CD1c-positive myeloid dendritic cell (primary cell): ENCODE data around the gene INSC.
A peak's percentile ranks its signal among the peaks of the same experiment; 100 is the strongest.
"Not testable (repeated sequence)": the region's sequence is repeated elsewhere in the genome, so short reads cannot be mapped to it uniquely, and the experiment has no call there.

Experiments used
- DNase-seq: peaks from one replicate; pipeline ENCODE4 v3.0.0-alpha.2; 2016; ENCODE audit errors: extremely low spot score

INSC gene

GRCh38 chr11:15114501-15115475, at the start of gene INSC:
INSC (plus strand) TSS chr11:15114923; CDS start chr11:15149175, 34,252 bp downstream.
- DNase-seq, result no peak

GRCh38 chr11:15069751-15070150, 45.0 kb upstream of the INSC start:
- not testable (repeated sequence) for DNase-seq

GRCh38 chr11:15071556-15072255, 43.0 kb upstream of the INSC start:
- DNase-seq, result no peak

- no peak for DNase-seq
Measured at GRCh38 chr11:15072551-15073143, 42.1 kb upstream of the INSC start.

- no peak for DNase-seq
Measured at GRCh38 chr11:15073361-15074205, 41.1 kb upstream of the INSC start, which contains the start of gene CALCB. CALCB (plus strand) TSS chr11:15073593; CDS start chr11:15074719, 1,126 bp downstream.

GRCh38 chr11:15074206-15075161, 40.2 kb upstream of the INSC start:
- peak; percentile 63 for DNase-seq

- no peak for DNase-seq
Measured at GRCh38 chr11:15075162-15075526, 39.6 kb upstream of the INSC start.

- DNase-seq, result no peak
Measured at GRCh38 chr11:15091175-15091574, 23.5 kb upstream of the INSC start.

- DNase-seq, result no peak
Measured at GRCh38 chr11:15091625-15092024, 23.1 kb upstream of the INSC start.

GRCh38 chr11:15093432-15093831, 21.3 kb upstream of the INSC start:
- peak; percentile 20 for DNase-seq

- DNase-seq, result no peak
Measured at GRCh38 chr11:15095736-15096228, 18.9 kb upstream of the INSC start.

- DNase-seq, result no peak
Measured at GRCh38 chr11:15097411-15097810, 17.3 kb upstream of the INSC start.

GRCh38 chr11:15099267-15099666, 15.5 kb upstream of the INSC start:
- DNase-seq, result no peak

- peak; percentile 68 for DNase-seq
Measured at GRCh38 chr11:15101072-15101709, 13.5 kb upstream of the INSC start.

GRCh38 chr11:15104166-15104565, 10.6 kb upstream of the INSC start:
- DNase-seq, result no peak

- DNase-seq, result no peak
Measured at GRCh38 chr11:15106201-15106965, 8.3 kb upstream of the INSC start.

GRCh38 chr11:15107730-15108515, 6.8 kb upstream of the INSC start:
- DNase-seq, result no peak

- DNase-seq, result no peak
Measured at GRCh38 chr11:15108592-15109130, 6.1 kb upstream of the INSC start.
